HG03196 (cell line): ENCODE results near the gene RCN1.

Source experiments
- ATAC-seq: cut with Tn5 transposase; IDR thresholded peaks from one replicate; pipeline ENCODE4 v1.9.1; 2021; ENCODE audit not compliant: unreplicated experiment

The RCN1 gene

GRCh38 chr11:32151027-32151426, 60.2 kb downstream of the RCN1 start:
- ATAC-seq, result no peak

- no peak for ATAC-seq
Measured at GRCh38 chr11:32152216-32152615, 61.3 kb downstream of the RCN1 start.

GRCh38 chr11:32152821-32153220, 61.9 kb downstream of the RCN1 start:
- ATAC-seq, result no peak

GRCh38 chr11:32153747-32154146, 62.9 kb downstream of the RCN1 start:
- no peak for ATAC-seq

- ATAC-seq, result no peak
Measured at GRCh38 chr11:32154275-32154674, 63.4 kb downstream of the RCN1 start.
